Osteoblast (primary cell): Measurements from ENCODE around the gene DCAF6. TPM values are rescaled to one million over a fixed set of nuclear protein-coding genes. Genes with fewer than 3 reads are reported as not detected.
A peak's percentile ranks its signal among the peaks of the same experiment; 100 is the strongest.

ENCODE experiments used
- DNase-seq: peaks from one replicate; pipeline ENCODE4 v3.0.0; 2011; ENCODE audit warnings: low spot score, mixed read lengths; ENCODE audit not compliant: insufficient read length; ENCODE audit errors: missing footprints
- H2AFZ ChIP-seq: 2 replicates; pipeline ENCODE4 v1.6.0; 2011; ENCODE audit warnings: mild to moderate bottlenecking, low read length
- H3K27ac ChIP-seq: 2 replicates; pipeline ENCODE4 v1.5.1; 2011; ENCODE audit warnings: mild to moderate bottlenecking, low read depth, low read length, moderate library complexity
- H3K27me3 ChIP-seq: 2 replicates; pipeline ENCODE4 v1.6.0; 2012; ENCODE audit warnings: mild to moderate bottlenecking, control low read depth, inconsistent platforms, low read length, moderate library complexity; ENCODE audit not compliant: insufficient read depth
- H3K36me3 ChIP-seq: 2 replicates; pipeline ENCODE4 v1.5.1; 2011; ENCODE audit warnings: mild to moderate bottlenecking, low read length, control low read depth, moderate library complexity; ENCODE audit not compliant: insufficient read depth
- H3K4me1 ChIP-seq: 2 replicates; pipeline ENCODE4 v1.5.1; 2011; ENCODE audit warnings: mild to moderate bottlenecking, low read length, control low read depth, moderate library complexity; ENCODE audit not compliant: insufficient read depth
- H3K4me2 ChIP-seq: 2 replicates; pipeline ENCODE4 v1.6.0; 2011; ENCODE audit warnings: mild to moderate bottlenecking, low read length; ENCODE audit not compliant: insufficient read depth
- H3K4me3 ChIP-seq: fragments of 200-600 bp; sonication (generic); 3 replicates; pipeline ENCODE4 v1.5.1; 2012; ENCODE audit warnings: mild to moderate bottlenecking, low read length, inconsistent platforms; ENCODE audit not compliant: insufficient read depth
- H3K79me2 ChIP-seq: 2 replicates; pipeline ENCODE4 v1.6.0; 2012; ENCODE audit warnings: mild to moderate bottlenecking, low read length, control low read depth, inconsistent platforms; ENCODE audit not compliant: insufficient read depth
- H3K9me3 ChIP-seq: 2 replicates; pipeline ENCODE4 v1.5.1; 2011; ENCODE audit warnings: low read depth, low read length, control low read depth
- H4K20me1 ChIP-seq: 2 replicates; pipeline ENCODE4 v1.6.0; 2012; ENCODE audit warnings: mild to moderate bottlenecking, low read length, control low read depth; ENCODE audit not compliant: insufficient read depth
- CTCF ChIP-seq: IDR thresholded peaks from 2 replicates; pipeline ENCODE4 v1.5.1; 2011; ENCODE audit warnings: mild to moderate bottlenecking, low read depth, low read length, moderate library complexity; ENCODE audit errors: extremely low read depth
- total RNA-seq: library from RNA; depleted of rRNA; stranded (reverse); fragments of >200 nt; gene quantifications from 2 replicates; pipeline ENCODE4 v1.2.3, GENCODE V29; 2012

DCAF6 gene
- total RNA-seq, 1 donor = 91.6 TPM

- Histone ChIP-seq H3K4me1 (peaks cover 7% of the 10 kb centered on the region), H3K4me3 (no peak overlapping the region), H3K36me3 (no peaks in the 10 kb centered on the region), H3K9me3 (no peaks in the 10 kb centered on the region), H4K20me1 (no peaks in the 10 kb centered on the region), H3K79me2 (no peaks in the 10 kb centered on the region), H3K27ac (no peak overlapping the region), H2AFZ (no peak overlapping the region), H3K27me3 (no peaks in the 10 kb centered on the region), H3K4me2 (no peak overlapping the region)
- peak; percentile 40 for TF ChIP-seq CTCF
- no peak for DNase-seq
Measured at GRCh38 chr1:168092566-168093355, 156.3 kb downstream of the DCAF6 start.

- Histone ChIP-seq H3K4me1 (peaks cover 7% of the 10 kb centered on the region), H3K27me3 (no peaks in the 10 kb centered on the region), H3K4me2 (no peak overlapping the region), H3K4me3 (no peak overlapping the region), H4K20me1 (no peaks in the 10 kb centered on the region), H3K27ac (no peak overlapping the region), H3K79me2 (no peaks in the 10 kb centered on the region), H2AFZ (no peak overlapping the region), H3K9me3 (no peaks in the 10 kb centered on the region), H3K36me3 (no peaks in the 10 kb centered on the region)
- no peak for TF ChIP-seq CTCF
- DNase-seq = no peak
Measured at GRCh38 chr1:168093616-168094015, 157.1 kb downstream of the DCAF6 start.

GRCh38 chr1:168095476-168095875, 159.0 kb downstream of the DCAF6 start:
- Histone ChIP-seq H3K79me2 (no peaks in the 10 kb centered on the region), H2AFZ (no peak overlapping the region), H3K9me3 (no peaks in the 10 kb centered on the region), H4K20me1 (no peaks in the 10 kb centered on the region), H3K27me3 (no peaks in the 10 kb centered on the region), H3K27ac (no peak overlapping the region), H3K4me1 (no peaks in the 10 kb centered on the region), H3K36me3 (no peaks in the 10 kb centered on the region), H3K4me3 (no peak overlapping the region), H3K4me2 (no peak overlapping the region)
- no peak for TF ChIP-seq CTCF
- no peak for DNase-seq

GRCh38 chr1:168096296-168097165, 160.0 kb downstream of the DCAF6 start:
- Histone ChIP-seq H3K27me3 (no peaks in the 10 kb centered on the region), H2AFZ (no peak overlapping the region), H3K9me3 (no peaks in the 10 kb centered on the region), H3K4me3 (no peak overlapping the region), H3K36me3 (no peaks in the 10 kb centered on the region), H3K4me1 (no peaks in the 10 kb centered on the region), H4K20me1 (no peaks in the 10 kb centered on the region), H3K27ac (no peak overlapping the region), H3K4me2 (no peak overlapping the region), H3K79me2 (no peaks in the 10 kb centered on the region)
- no peak for TF ChIP-seq CTCF
- no peak for DNase-seq
